HepG2 (cell line): ENCODE measurements around the gene TRDMT1. TPM values are rescaled to one million over a fixed set of nuclear protein-coding genes. Genes with fewer than 3 reads are reported as not detected.

ENCODE experiments used
- ATAC-seq: fragments of 200-7000 bp; cut with Tn5 transposase; 3 replicates; pipeline ENCODE4 v1.9.1; 2020; ENCODE audit warnings: mild to moderate bottlenecking, moderate library complexity
- BruUV-seq: library from RNA; stranded (reverse); fragments of 400-500 nt; replicated peaks from 2 replicates; lab custom pipeline; 2021; lab: Mats Ljungman, UMichigan
- CTCF ChIA-PET: fragments of 300-600 bp; formaldehyde crosslinking; extraction: SDS; loops from one replicate; lab custom pipeline; 2021; ENCODE audit warnings: low total read pairs, inconsistent platforms, low intra/inter-chr PET ratio; lab: Yijun Ruan, JAX
- POLR2A ChIA-PET: fragments of 350-600 bp; sonication (Branson Sonifier 250); formaldehyde crosslinking; loops from one replicate; lab custom pipeline; 2020; ENCODE audit warnings: antibody characterized with exemption, inconsistent platforms; lab: Yijun Ruan, JAX
- DNase-seq: peaks from one replicate; pipeline ENCODE4 v3.0.0-alpha.2; 2015; ENCODE audit warnings: low spot score
- FAIRE-seq: peaks from 3 replicates; lab custom pipeline; 2011; peaks lifted over from hg19 to GRCh38; lab: Jason Lieb, UNC
- H2AFZ ChIP-seq: one replicate; pipeline ENCODE4 v1.6.1; 2011; ENCODE audit warnings: low read length, inconsistent platforms
- H3K27ac ChIP-seq: fragments of 300-600 bp; 3 replicates; pipeline ENCODE4 v1.8.0; 2011; ENCODE audit warnings: mixed run types, mild to moderate bottlenecking, mixed read lengths, low read length, inconsistent platforms; ENCODE audit not compliant: insufficient read depth; ENCODE audit errors: extremely low read length
- H3K27me3 ChIP-seq, 2 experiments: fragments of 200-600 bp in 1 of 2; 2 replicates in 1 of 2; 3 replicates in 1 of 2; pipeline versions ENCODE4 v1.6.0 to v1.8.0; 2011; ENCODE audit warnings: low read length in 2 of 2, mild to moderate bottlenecking in 2 of 2, moderate library complexity in 2 of 2, inconsistent platforms in 1 of 2; ENCODE audit not compliant: insufficient read depth in 2 of 2, control insufficient read depth in 1 of 2
- H3K36me3 ChIP-seq, 2 experiments: fragments of 200-600 bp in 1 of 2; replicated peaks in 1 of 2; 2 replicates in 1 of 2; 3 replicates in 1 of 2; pipeline versions ENCODE4 v1.5.1 to v1.8.0; 2011; ENCODE audit warnings: low read length in 2 of 2, inconsistent platforms in 1 of 2; ENCODE audit not compliant: insufficient read depth in 2 of 2, control insufficient read depth in 1 of 2
- H3K4me1 ChIP-seq: 2 replicates; pipeline ENCODE4 v1.5.1; 2012; ENCODE audit warnings: low read length, inconsistent platforms; ENCODE audit not compliant: insufficient read depth
- H3K4me2 ChIP-seq: 2 replicates; pipeline ENCODE4 v1.6.0; 2011; ENCODE audit warnings: low read depth, low read length, inconsistent platforms
- H3K4me3 ChIP-seq, 3 experiments: fragments of 200-600 bp in 1 of 3; sonication (generic), shearing (Covaris generic) in 1 of 3; replicated peaks in 1 of 3; 2 replicates each; pipeline ENCODE4 v1.5.1; 2011 to 2016; ENCODE audit warnings: low read length in 3 of 3, inconsistent platforms in 2 of 3, low read depth in 2 of 3, mild to moderate bottlenecking in 2 of 3, control low read depth in 1 of 3, mixed read lengths in 1 of 3; ENCODE audit not compliant: insufficient read depth in 1 of 3
- H3K79me2 ChIP-seq: one replicate; pipeline ENCODE4 v1.6.1; 2011; ENCODE audit warnings: low read length, inconsistent platforms; ENCODE audit not compliant: insufficient read depth
- H3K9ac ChIP-seq: 2 replicates; pipeline ENCODE4 v1.6.0; 2011; ENCODE audit warnings: mild to moderate bottlenecking, low read depth, low read length, inconsistent platforms; ENCODE audit not compliant: insufficient read depth
- H3K9me3 ChIP-seq: 2 replicates; pipeline ENCODE4 v1.5.1; 2012; ENCODE audit warnings: mild to moderate bottlenecking, low read length
- H4K20me1 ChIP-seq: 2 replicates; pipeline ENCODE4 v1.6.0; 2011; ENCODE audit warnings: inconsistent platforms, mild to moderate bottlenecking, low read length, moderate library complexity; ENCODE audit not compliant: insufficient read depth
- SMARCC2 ChIP-seq: fragments of 450-650 bp; IDR thresholded peaks from 2 replicates; pipeline ENCODE4 v1.6.1; 2017; ENCODE audit warnings: antibody characterized with exemption, mild to moderate bottlenecking
- U2AF1 ChIP-seq: fragments of 200-400 bp; formaldehyde crosslinking; optimal IDR thresholded peaks from 2 replicates; pipeline ENCODE3; 2017; ENCODE audit warnings: mild to moderate bottlenecking, low read depth, low read length
- ZNF205 ChIP-seq: IDR thresholded peaks from 2 replicates; pipeline ENCODE4 v1.6.1; 2018; ENCODE audit warnings: missing biosample characterization, missing genetic modification reagents
- ZNF737 ChIP-seq: sonication (generic); formaldehyde crosslinking; IDR thresholded peaks from 2 replicates; pipeline ENCODE4 v1.5.0; 2020; ENCODE audit warnings: missing genetic modification reagents, mild to moderate bottlenecking, borderline replicate concordance
- ZNF770 ChIP-seq: sonication (generic); formaldehyde crosslinking; IDR thresholded peaks from 2 replicates; pipeline ENCODE4 v1.5.0; 2020; ENCODE audit warnings: mild to moderate bottlenecking, missing genetic modification reagents
- WGBS: methylation state at CpG from one replicate; pipeline ENCODE4 v1.1.6; 2017; ENCODE audit warnings: low lambda C conversion rate; 5-methylcytosine and 5-hydroxymethylcytosine counted together
- in situ Hi-C: cut with HindIII; loops from 2 replicates; pipeline ENCODE4 v1.10.0; 2017; ENCODE audit warnings: low pct_unique_long_range_greater_than_20kb; ENCODE audit not compliant: extremely low pct_ligation_motif_present
- intact Hi-C: fragments of 100-400 bp; cut with micrococcal nuclease; formaldehyde crosslinking; loops from one replicate; pipeline ENCODE4 v1.10.0; 2022; ENCODE audit not compliant: unreplicated experiment
- polyA plus RNA-seq, 8 experiments: library from polyadenylated mRNA; depleted of rRNA in 3 of 8; stranded (reverse) in 7 of 8; unstranded in 1 of 8; fragments of >200 nt; fragmentation: Illumina TruSeq in 4 of 8; extraction: Trizol in 4 of 8; gene quantifications; 2 replicates each; pipeline versions ENCODE4 v1.2.1 to v1.2.3, GENCODE V29; 2011 to 2016; ENCODE audit warnings: low read depth in 4 of 8, missing spikeins in 1 of 8, mixed read lengths in 1 of 8; ENCODE audit not compliant: insufficient read depth in 1 of 8
- total RNA-seq, 5 experiments: library from RNA; depleted of rRNA; stranded (reverse); fragments of >200 nt; fragmentation: Illumina TruSeq; extraction: Trizol; gene quantifications; 2 replicates each; pipeline ENCODE4 v1.2.3, GENCODE V29; 2016; ENCODE audit warnings: low read depth in 1 of 5

The TRDMT1 gene
- total and polyA plus RNA-seq, 2 of the 13 experiments (the other 11 are each of a cell fraction or from before 2014, with no cell fraction given), result 2.0 to 3.0 TPM

GRCh38 chr10:17174626-17175025 is 26.8 kb downstream of the TRDMT1 start (continued):
- TF ChIP-seq SMARCC2 (no peak), U2AF1 (no peak), ZNF205 (CRISPR knock-in tag) (no peak)
- TF ChIP-seq, all 625 proteins: peak for 0

- BruUV-seq, result no TSS peak
- H3K4me2 ChIP-seq, result no peak overlapping the region
- in situ Hi-C loops (no loop called here), intact Hi-C loops (loop anchor here (5.0 kb wide), 1 partner anchor 319 kb away; no protein-coding TSS in a partner anchor)
- no peak overlapping the region for H2AFZ ChIP-seq
- no peak overlapping the region for H3K27ac ChIP-seq
- H3K9me3 ChIP-seq, result no peaks in the 10 kb centered on the region
- no peaks in the 10 kb centered on the region; the same call in 1 of the 2 replicates for H4K20me1 ChIP-seq
- FAIRE-seq, result no peak
- no peaks in the 10 kb centered on the region for H3K36me3 ChIP-seq
- H3K4me3 ChIP-seq, result no peak overlapping the region
- no peaks in the 10 kb centered on the region for H3K79me2 ChIP-seq
- CTCF ChIA-PET, result no interaction called here
- no peaks in the 10 kb centered on the region; a peak in 1 of 5 replicates for H3K27me3 ChIP-seq
- POLR2A ChIA-PET, result no interaction called here
- TF ChIP-seq ZNF737 (CRISPR knock-in tag) (no peak), ZNF770 (CRISPR knock-in tag) (no peak)
- no peak overlapping the region for H3K9ac ChIP-seq
- no peak for ATAC-seq
- WGBS, result 83% methylated on average over 4 of the region's 4 CpGs
- no peak for DNase-seq
- H3K4me1 ChIP-seq, result no peaks in the 10 kb centered on the region
Observed at GRCh38 chr10:17171141-17171641, 30.3 kb downstream of the TRDMT1 start.
